GM12874 (cell line): ENCODE results near the gene MYRIP.

Experiments
- CTCF ChIP-seq: IDR thresholded peaks from 2 replicates; pipeline ENCODE4 v1.5.1; 2011; ENCODE audit warnings: low read depth, mild to moderate bottlenecking, control low read depth, low read length, moderate library complexity; ENCODE audit not compliant: insufficient read depth

The MYRIP gene

GRCh38 chr3:40242216-40242615 is 432.8 kb downstream of the MYRIP start:
- no peak for TF ChIP-seq CTCF

GRCh38 chr3:40242638-40243037 is 433.2 kb downstream of the MYRIP start:
- TF ChIP-seq CTCF = no peak

- TF ChIP-seq CTCF = no peak
Measured at GRCh38 chr3:40243056-40243455, 433.6 kb downstream of the MYRIP start.

- no peak for TF ChIP-seq CTCF
Measured at GRCh38 chr3:40247714-40248454, 438.5 kb downstream of the MYRIP start.

DNA sequence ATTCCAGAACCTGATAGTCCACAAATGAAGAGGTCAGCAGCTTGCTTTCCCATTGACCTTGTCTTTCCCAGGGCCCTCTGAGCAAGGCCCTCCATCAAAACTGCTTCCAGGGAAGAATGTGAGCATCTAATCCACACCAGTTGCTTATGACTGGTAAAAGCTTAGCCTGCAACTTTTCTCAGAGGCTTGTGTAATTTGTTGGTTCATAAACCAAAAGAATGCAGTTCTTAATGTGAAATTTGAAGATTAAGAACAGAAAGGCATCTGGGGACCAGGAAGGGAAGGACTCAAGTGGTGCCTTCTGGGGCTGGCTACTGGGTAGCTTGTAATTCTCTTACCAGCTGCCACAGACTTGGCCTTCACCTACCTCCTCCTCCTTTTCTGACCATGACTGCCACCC is 439.2 kb downstream of the MYRIP start:
- TF ChIP-seq CTCF = no peak

- no peak for TF ChIP-seq CTCF
Measured at GRCh38 chr3:40249168-40249567, 439.8 kb downstream of the MYRIP start.

GRCh38 chr3:40254491-40254890 is 445.1 kb downstream of the MYRIP start:
- TF ChIP-seq CTCF = no peak

GRCh38 chr3:40254891-40255290 is 445.5 kb downstream of the MYRIP start:
- no peak for TF ChIP-seq CTCF
